Measurements from ENCODE around the gene DMKN. TPM values are rescaled to one million over a fixed set of nuclear protein-coding genes. Genes with fewer than 3 reads are reported as not detected.
"Not testable (repeated sequence)": the region's sequence is repeated elsewhere in the genome, so short reads cannot be mapped to it uniquely, and the experiment has no call there.

The DMKN gene
- total RNA-seq, 1 donor from 2014 or later: 213 TPM

DNA sequence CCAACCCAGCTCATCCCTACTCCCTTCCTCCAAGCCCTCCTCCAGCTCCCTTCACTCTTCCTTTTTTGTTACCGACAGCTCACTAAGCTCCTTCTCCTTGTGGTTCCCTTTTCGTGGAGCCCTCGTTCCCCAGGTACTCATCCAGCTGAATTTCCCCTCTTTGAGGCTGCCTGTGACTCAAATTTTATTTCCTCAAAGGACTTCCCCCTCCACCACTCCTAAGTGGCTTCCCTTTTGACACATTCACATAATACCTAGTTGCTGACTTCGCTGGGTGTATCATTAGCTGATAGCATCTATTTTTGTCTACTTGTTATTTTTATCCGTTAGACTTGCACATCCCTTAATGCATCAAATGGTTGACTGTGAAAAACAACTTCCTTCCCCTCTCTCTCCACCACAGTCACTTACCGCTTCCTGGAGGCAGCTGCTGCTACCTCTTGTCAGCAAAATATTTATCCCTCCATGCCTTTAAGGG lies 50.9 kb downstream of the DMKN start:
- H3K4me3 Mint-ChIP-seq (ENCODE audit: low read depth): no peak overlapping the region
- H3K4me1 Mint-ChIP-seq (ENCODE audit: low read depth): peaks cover 32% of the 10 kb centered on the region
- TF ChIP-seq, protein P1, sequence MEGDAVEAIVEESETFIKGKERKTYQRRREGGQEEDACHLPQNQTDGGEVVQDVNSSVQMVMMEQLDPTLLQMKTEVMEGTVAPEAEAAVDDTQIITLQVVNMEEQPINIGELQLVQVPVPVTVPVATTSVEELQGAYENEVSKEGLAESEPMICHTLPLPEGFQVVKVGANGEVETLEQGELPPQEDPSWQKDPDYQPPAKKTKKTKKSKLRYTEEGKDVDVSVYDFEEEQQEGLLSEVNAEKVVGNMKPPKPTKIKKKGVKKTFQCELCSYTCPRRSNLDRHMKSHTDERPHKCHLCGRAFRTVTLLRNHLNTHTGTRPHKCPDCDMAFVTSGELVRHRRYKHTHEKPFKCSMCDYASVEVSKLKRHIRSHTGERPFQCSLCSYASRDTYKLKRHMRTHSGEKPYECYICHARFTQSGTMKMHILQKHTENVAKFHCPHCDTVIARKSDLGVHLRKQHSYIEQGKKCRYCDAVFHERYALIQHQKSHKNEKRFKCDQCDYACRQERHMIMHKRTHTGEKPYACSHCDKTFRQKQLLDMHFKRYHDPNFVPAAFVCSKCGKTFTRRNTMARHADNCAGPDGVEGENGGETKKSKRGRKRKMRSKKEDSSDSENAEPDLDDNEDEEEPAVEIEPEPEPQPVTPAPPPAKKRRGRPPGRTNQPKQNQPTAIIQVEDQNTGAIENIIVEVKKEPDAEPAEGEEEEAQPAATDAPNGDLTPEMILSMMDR (IDR thresholded peaks at IDR 0.05; ENCODE audit: unreplicated experiment): no peak
- H3K27me3 Mint-ChIP-seq: no peaks in the 10 kb centered on the region
- no peak for DNase-seq (ENCODE audit: low spot score, unreplicated experiment)
- peak overlapping the region; percentile 7 for H3K27ac Mint-ChIP-seq
- H3K36me3 Mint-ChIP-seq (ENCODE audit: insufficient read depth): no peaks in the 10 kb centered on the region
- no peaks in the 10 kb centered on the region for H3K9me3 Mint-ChIP-seq (ENCODE audit: low read depth)

DNA sequence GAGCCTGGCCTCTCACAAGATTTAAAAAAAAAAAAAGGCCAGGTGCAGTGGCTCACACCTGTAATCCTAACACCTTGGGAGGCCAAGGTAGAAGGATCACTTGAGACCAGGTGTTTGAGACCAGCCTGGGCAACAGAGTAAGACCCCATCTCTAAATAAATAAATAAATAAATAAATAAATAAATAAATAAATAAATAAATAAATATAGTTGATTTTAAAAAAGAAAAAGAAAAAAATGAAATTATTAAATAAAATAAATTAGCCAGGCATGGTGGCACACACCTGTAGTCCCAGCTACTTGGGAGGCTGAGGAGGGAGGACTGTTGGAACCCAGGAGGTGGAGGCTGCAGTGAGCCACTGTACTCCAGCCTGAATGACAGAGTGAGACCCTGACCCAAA lies 51.7 kb downstream of the DMKN start:
- not testable (repeated sequence) for H3K36me3 Mint-ChIP-seq (ENCODE audit: insufficient read depth); DNase-seq (ENCODE audit: low spot score, unreplicated experiment); H3K27ac Mint-ChIP-seq; H3K27me3 Mint-ChIP-seq; H3K9me3 Mint-ChIP-seq (ENCODE audit: low read depth); H3K4me3 Mint-ChIP-seq (ENCODE audit: low read depth)
- peaks cover 37% of the 10 kb centered on the region for H3K4me1 Mint-ChIP-seq (ENCODE audit: low read depth)

DNA sequence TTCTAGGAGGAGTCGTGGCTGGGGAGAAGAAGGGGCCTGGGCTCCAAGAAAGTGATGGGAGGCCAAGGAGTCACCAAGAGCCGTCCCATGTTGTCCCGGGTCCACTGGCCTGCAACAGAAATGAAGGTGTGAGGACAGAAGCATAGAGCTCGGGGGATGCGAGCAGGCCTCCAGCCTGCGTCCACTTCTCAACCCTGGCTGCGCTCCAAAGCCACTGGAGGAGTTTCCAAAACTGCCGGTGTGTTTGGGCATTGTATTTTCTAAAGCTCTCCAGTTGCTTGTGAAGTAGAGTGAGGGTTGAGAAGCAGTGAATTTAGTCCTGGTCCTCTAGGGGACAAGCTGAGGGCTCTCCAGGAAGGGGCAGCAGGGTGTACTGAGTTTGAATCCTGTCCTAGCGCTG lies 52.4 kb downstream of the DMKN start:
- no peak for DNase-seq (ENCODE audit: low spot score, unreplicated experiment)
- no peak overlapping the region for H3K4me3 Mint-ChIP-seq (ENCODE audit: low read depth)
- no peaks in the 10 kb centered on the region for H3K36me3 Mint-ChIP-seq (ENCODE audit: insufficient read depth)
- H3K27me3 Mint-ChIP-seq: no peaks in the 10 kb centered on the region
- no peak overlapping the region for H3K27ac Mint-ChIP-seq
- H3K9me3 Mint-ChIP-seq (ENCODE audit: low read depth): no peaks in the 10 kb centered on the region
- H3K4me1 Mint-ChIP-seq (ENCODE audit: low read depth): peaks cover 37% of the 10 kb centered on the region
- TF ChIP-seq, protein P1 (IDR thresholded peaks at IDR 0.05; ENCODE audit: unreplicated experiment): no peak

DNA sequence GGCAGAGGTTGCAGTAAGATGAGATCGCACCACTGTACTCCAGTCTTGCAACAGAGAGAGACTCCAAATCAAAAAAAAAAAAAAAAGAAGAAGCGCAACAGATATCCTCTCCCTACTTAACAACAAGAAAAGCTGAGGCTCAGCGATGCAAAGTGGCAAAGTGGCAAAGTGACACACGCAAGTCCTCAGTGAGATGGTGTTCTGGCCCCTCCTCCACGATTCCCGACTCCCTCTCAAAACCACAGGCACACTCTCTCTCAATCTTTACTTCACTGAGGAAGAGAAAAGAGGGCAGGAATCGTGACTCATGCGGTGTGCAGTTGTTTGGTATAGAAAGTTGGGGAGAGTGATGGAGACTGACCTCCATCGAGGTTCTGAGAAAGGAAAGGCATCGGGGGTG lies 52.8 kb downstream of the DMKN start:
- H3K4me3 Mint-ChIP-seq (ENCODE audit: low read depth): no peak overlapping the region
- H3K27me3 Mint-ChIP-seq: no peaks in the 10 kb centered on the region
- H3K4me1 Mint-ChIP-seq (ENCODE audit: low read depth): peaks cover 37% of the 10 kb centered on the region
- no peaks in the 10 kb centered on the region for H3K36me3 Mint-ChIP-seq (ENCODE audit: insufficient read depth)
- H3K27ac Mint-ChIP-seq: no peak overlapping the region
- no peak for DNase-seq (ENCODE audit: low spot score, unreplicated experiment)
- no peaks in the 10 kb centered on the region for H3K9me3 Mint-ChIP-seq (ENCODE audit: low read depth)
- TF ChIP-seq, protein P1 (IDR thresholded peaks at IDR 0.05; ENCODE audit: unreplicated experiment): no peak

DNA sequence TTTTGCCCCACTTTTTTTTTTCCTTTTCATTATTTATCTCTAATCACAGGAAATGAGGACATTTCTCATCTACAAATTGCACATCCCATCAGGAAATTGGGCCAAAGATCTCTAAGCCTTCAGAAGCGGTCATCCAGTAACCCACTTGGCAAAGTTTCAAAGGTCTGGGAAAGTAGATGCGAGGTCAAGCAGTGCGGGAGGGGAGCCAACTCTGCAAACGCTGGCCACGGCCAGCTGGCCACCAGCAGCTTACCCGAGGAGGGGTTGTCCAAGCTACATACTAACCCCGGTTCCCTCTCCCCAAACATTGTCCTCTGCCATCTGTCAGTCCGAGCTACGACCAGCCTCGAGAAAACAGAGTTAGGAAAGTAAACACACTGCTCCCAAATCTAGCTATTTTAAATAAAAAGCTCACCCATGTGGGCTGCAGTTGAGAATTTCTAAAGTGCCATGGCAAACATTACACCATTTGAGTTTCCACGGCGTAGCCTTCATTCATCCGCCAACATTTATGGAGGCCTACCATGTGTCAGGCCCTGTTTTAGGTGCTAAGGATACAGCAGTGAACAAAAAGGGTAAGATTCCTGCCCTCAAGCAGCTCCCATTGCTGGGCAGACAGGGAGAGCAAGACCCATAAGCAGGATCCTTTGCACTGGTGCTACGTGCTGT lies 53.9 kb downstream of the DMKN start:
- no peaks in the 10 kb centered on the region for H3K27me3 Mint-ChIP-seq
- TF ChIP-seq, protein P1 (IDR thresholded peaks at IDR 0.05; ENCODE audit: unreplicated experiment): no peak
- H3K4me3 Mint-ChIP-seq (ENCODE audit: low read depth): peak overlapping the region; percentile 48
- peaks cover 37% of the 10 kb centered on the region for H3K4me1 Mint-ChIP-seq (ENCODE audit: low read depth)
- no peaks in the 10 kb centered on the region for H3K36me3 Mint-ChIP-seq (ENCODE audit: insufficient read depth)
- no peaks in the 10 kb centered on the region for H3K9me3 Mint-ChIP-seq (ENCODE audit: low read depth)
- DNase-seq (ENCODE audit: low spot score, unreplicated experiment): no peak
- H3K27ac Mint-ChIP-seq: peak overlapping the region; percentile 94
